PC-3 (cell line): ENCODE results near the gene SLC27A5.

Experiments
- CTCF ChIP-seq: fragments of 300-600 bp; sonication (generic); conservative IDR thresholded peaks from 2 replicates; pipeline ENCODE4 v1.5.1; 2017; ENCODE audit warnings: antibody characterized with exemption, low read depth, mild to moderate bottlenecking, low read length
- EZH2 ChIP-seq: fragments of 300-600 bp; sonication (generic); IDR thresholded peaks from one replicate; pipeline ENCODE4 v1.6.1; 2017; ENCODE audit warnings: antibody characterized with exemption, mild to moderate bottlenecking, low read length; ENCODE audit not compliant: unreplicated experiment
- EZH2phosphoT487 ChIP-seq: fragments of 300-600 bp; sonication (generic); IDR thresholded peaks from 2 replicates; pipeline ENCODE4 v1.6.1; 2018; ENCODE audit warnings: mild to moderate bottlenecking, antibody characterized with exemption, low read length, borderline replicate concordance

GRCh38 chr19:58551577-58552471 is 40.0 kb upstream of the SLC27A5 start:
- TF ChIP-seq CTCF, result no peak
- no peak for TF ChIP-seq EZH2phosphoT487
- TF ChIP-seq EZH2, result no peak
